PC-9 (cell line): Measurements from ENCODE around the gene PKNOX2.

Experiments
- EZH2 ChIP-seq: fragments of 200-600 bp; sonication (generic); IDR thresholded peaks from 2 replicates; pipeline ENCODE4 v1.8.0; 2017; ENCODE audit warnings: antibody characterized with exemption, low read depth
- TF ChIP-seq, protein P1 (sequence below): fragments of 200-600 bp; sonication (generic); conservative IDR thresholded peaks from 2 replicates; pipeline ENCODE4 v1.6.1; 2017; ENCODE audit warnings: mixed run types, antibody characterized with exemption, mild to moderate bottlenecking, moderate library complexity

DNA sequence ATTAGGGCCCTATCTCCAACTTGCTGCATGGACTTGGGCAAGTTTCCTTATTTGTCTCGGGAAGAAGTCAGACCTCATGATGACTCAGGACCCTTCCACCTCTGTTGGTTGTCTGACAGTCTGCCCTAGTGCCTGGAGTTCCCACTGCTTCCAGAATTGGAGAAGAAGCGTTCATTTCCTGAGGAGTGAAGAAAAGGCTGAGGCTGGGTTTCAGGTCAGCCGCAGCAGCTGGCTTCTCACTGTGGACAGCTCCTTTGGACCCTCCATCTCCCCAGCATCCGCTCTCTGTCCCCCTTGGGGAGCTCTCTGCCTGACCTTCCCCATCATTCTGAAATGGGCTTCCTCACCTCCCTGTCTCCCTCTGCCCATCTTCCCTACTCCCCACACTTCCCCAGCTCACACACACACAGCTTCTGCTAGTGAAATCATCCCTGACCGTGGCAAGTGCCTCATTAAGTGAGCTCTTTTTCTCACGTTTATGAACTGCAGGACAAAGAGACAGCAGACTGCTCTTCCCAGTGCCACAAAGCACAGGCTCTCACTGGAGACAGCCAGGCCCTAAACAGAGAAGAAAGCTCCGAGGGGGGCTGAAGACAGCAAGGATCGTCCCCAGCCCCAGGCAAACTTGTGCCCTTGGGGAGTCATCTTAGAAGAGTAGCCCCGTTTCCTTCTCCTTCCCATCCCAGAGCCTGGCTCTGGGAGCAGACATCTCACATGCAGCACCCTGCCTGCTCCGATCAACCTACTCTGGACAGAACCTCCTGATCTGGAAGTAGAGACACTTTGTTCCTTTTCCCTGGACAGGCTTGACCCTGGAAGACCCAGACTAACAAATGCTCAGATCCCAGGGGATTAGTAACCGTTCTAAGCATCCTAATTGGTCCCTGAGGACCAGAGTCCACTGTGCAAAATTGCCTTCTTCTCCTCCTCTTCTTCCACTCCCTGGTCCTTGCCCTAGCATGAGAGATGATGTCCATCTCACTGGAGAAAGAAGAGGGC lies 173.6 kb downstream of the PKNOX2 start:
- TF ChIP-seq EZH2, result no peak
- TF ChIP-seq, protein P1, sequence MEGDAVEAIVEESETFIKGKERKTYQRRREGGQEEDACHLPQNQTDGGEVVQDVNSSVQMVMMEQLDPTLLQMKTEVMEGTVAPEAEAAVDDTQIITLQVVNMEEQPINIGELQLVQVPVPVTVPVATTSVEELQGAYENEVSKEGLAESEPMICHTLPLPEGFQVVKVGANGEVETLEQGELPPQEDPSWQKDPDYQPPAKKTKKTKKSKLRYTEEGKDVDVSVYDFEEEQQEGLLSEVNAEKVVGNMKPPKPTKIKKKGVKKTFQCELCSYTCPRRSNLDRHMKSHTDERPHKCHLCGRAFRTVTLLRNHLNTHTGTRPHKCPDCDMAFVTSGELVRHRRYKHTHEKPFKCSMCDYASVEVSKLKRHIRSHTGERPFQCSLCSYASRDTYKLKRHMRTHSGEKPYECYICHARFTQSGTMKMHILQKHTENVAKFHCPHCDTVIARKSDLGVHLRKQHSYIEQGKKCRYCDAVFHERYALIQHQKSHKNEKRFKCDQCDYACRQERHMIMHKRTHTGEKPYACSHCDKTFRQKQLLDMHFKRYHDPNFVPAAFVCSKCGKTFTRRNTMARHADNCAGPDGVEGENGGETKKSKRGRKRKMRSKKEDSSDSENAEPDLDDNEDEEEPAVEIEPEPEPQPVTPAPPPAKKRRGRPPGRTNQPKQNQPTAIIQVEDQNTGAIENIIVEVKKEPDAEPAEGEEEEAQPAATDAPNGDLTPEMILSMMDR, result no peak
